ENCODE measurements around the gene EHHADH.

The EHHADH gene

GRCh38 chr3:185263423-185263822, 9.6 kb upstream of the EHHADH start:
- TF ChIP-seq REST (IDR thresholded peaks at IDR 0.05; ENCODE audit: insufficient read depth in 1 of 2, low read depth in 2 of 2, low read length in 2 of 2) = no peak
- no peak for TF ChIP-seq FOXP2 (optimal IDR thresholded peaks at IDR 0.05; ENCODE audit: borderline replicate concordance, extremely low read depth, extremely low read length, insufficient read depth)
- TF ChIP-seq TAF1 (IDR thresholded peaks at IDR 0.05; ENCODE audit: borderline replicate concordance, insufficient read depth, low read length) = no peak

GRCh38 chr3:185257334-185257733, 3.5 kb upstream of the EHHADH start:
- TF ChIP-seq TAF1 (IDR thresholded peaks at IDR 0.05; ENCODE audit: borderline replicate concordance, insufficient read depth, low read length) (no peak), SIN3A (IDR thresholded peaks at IDR 0.05; ENCODE audit: borderline replicate concordance, insufficient read depth, low read length) (no peak), POLR2AphosphoS5 (IDR thresholded peaks at IDR 0.05; ENCODE audit: low read depth, low read length) (no peak)

DNA sequence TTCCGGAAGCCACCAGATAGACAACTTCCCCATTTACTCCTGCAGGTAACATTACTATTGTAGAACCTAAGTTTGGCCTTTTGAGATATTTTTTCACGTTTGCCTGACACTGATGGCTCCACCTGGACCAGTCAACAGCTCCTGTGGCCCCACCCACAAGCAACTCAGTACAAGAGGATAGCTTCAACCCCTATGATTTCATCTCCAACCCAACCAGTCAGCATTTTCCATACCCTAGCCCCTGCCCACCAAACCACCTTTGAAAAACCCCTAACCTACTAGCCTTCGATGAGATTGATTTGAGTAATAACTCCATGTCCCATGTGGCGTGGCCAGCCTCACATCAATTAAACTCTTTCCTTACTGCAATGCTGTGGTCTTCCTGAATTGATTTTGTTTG, 950 bp upstream of the EHHADH start:
- TF ChIP-seq SIN3A (IDR thresholded peaks at IDR 0.05; ENCODE audit: borderline replicate concordance, insufficient read depth, low read length) (no peak), POLR2AphosphoS5 (IDR thresholded peaks at IDR 0.05; ENCODE audit: low read depth, low read length) (no peak), REST (IDR thresholded peaks at IDR 0.05; ENCODE audit: insufficient read depth in 1 of 2, low read depth in 2 of 2, low read length in 2 of 2) (no peak), TAF1 (IDR thresholded peaks at IDR 0.05; ENCODE audit: borderline replicate concordance, insufficient read depth, low read length) (no peak), FOXP2 (optimal IDR thresholded peaks at IDR 0.05; ENCODE audit: borderline replicate concordance, extremely low read depth, extremely low read length, insufficient read depth) (no peak)

DNA sequence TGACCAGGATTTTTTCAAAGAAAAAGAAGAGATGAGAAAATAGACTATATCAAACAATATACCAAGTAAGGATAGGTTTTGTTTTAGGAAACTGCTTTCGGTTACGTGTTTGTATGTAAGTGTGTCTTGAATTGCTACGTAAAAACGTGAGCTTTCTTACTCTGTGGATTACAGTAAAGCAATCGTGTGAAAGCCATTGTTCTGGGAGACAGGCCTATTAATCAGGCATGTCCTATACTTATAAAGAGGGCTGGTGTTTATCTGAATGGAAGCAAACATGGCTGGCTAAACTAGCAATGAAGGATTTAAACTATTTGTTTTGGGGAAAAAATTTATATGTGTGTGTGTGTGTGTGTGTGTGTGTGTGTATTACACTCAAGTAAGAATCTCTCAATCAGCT, 2.6 kb downstream of the EHHADH start:
- TF ChIP-seq SIN3A (IDR thresholded peaks at IDR 0.05; ENCODE audit: borderline replicate concordance, insufficient read depth, low read length) = no peak
- TF ChIP-seq TAF1 (IDR thresholded peaks at IDR 0.05; ENCODE audit: borderline replicate concordance, insufficient read depth, low read length) = no peak
- TF ChIP-seq FOXP2 (optimal IDR thresholded peaks at IDR 0.05; ENCODE audit: borderline replicate concordance, extremely low read depth, extremely low read length, insufficient read depth) = no peak
- no peak for TF ChIP-seq REST (IDR thresholded peaks at IDR 0.05; ENCODE audit: insufficient read depth in 1 of 2, low read depth in 2 of 2, low read length in 2 of 2)
- TF ChIP-seq POLR2AphosphoS5 (IDR thresholded peaks at IDR 0.05; ENCODE audit: low read depth, low read length) = no peak

DNA sequence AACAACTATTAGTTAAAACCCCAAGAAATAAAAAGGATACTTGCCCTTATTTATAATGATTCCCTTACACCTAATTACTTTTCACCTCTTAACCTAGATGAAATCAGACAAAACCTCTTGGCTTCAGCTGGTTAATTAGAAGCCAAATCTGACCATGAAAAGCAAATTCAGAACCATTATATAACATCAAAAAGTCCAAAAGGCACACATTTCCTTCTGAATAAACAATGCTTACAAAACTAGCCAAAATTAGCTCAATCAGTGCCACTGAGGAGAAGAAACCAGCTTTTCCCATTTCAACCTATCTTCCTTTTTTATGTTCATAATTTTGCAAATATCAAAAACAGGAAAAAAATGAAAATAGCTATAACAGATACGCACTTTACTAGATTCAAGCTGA, 3.2 kb downstream of the EHHADH start:
- TF ChIP-seq REST (IDR thresholded peaks at IDR 0.05; ENCODE audit: insufficient read depth in 1 of 2, low read depth in 2 of 2, low read length in 2 of 2) = no peak
- no peak for TF ChIP-seq TAF1 (IDR thresholded peaks at IDR 0.05; ENCODE audit: borderline replicate concordance, insufficient read depth, low read length)
- TF ChIP-seq POLR2AphosphoS5 (IDR thresholded peaks at IDR 0.05; ENCODE audit: low read depth, low read length) = no peak
- TF ChIP-seq SIN3A (IDR thresholded peaks at IDR 0.05; ENCODE audit: borderline replicate concordance, insufficient read depth, low read length) = no peak
- no peak for TF ChIP-seq FOXP2 (optimal IDR thresholded peaks at IDR 0.05; ENCODE audit: borderline replicate concordance, extremely low read depth, extremely low read length, insufficient read depth)
